Karpas-422 (cell line): ENCODE results near the gene TACR2. TPM values are rescaled to one million over a fixed set of nuclear protein-coding genes. Genes with fewer than 3 reads are reported as not detected.

ENCODE experiments used
- total RNA-seq: library from RNA; depleted of rRNA; stranded (reverse); fragments of >200 nt; shearing (Covaris generic); gene quantifications from 2 replicates; pipeline ENCODE4 v1.2.3, GENCODE V29; 2014; ENCODE audit warnings: low replicate concordance; rRNA removed

Gene TACR2
- total RNA-seq, 1 experiment from 2014 or later, result not detected

Other genes with a start within 250 kb of the TACR2 start
- 37.6 and 42.0 TPM in 2 replicates for gene SUPV3L1, start 236.7 kb downstream of the TACR2 start, total RNA-seq
- not detected in 2 replicates for gene HKDC1, start 196.6 kb downstream of the TACR2 start, total RNA-seq
- gene HK1, start 138.4 kb downstream of the TACR2 start, total RNA-seq, result 54.6 and 86.5 TPM in 2 replicates
- gene TSPAN15, start 34.5 kb upstream of the TACR2 start, total RNA-seq, result 0.97 and 1.6 TPM in 2 replicates
- gene NEUROG3, start 156.5 kb upstream of the TACR2 start, total RNA-seq, result not detected in 2 replicates
- gene FAM241B, start 213.3 kb upstream of the TACR2 start, total RNA-seq, result not detected in 2 replicates